ENCODE results near the gene HEG1.

The HEG1 gene

DNA sequence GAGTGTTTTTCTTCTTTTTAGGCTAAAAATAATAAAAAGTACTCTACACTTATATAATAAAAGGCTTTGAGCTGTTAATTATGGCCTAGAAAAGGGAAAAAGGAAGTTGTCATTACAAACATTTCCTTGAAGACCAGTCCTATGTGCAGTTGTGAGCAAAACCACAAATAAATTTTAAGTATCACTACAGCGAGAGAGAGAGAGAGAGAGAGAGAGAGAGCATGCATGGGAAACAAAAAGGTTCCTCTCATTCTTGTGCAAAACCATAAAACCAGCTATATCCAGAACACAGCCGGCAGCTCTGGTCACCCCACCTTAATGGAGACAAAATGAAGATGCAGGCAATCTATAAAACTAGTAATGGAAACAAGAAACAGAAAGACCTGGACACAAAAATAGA lies 33.6 kb downstream of the HEG1 start:
- Histone ChIP-seq H4K20me1 (ENCODE audit: insufficient read depth, low read length) (no peaks in the 10 kb centered on the region), H3K27me3 (replicated peaks; ENCODE audit: insufficient read depth, low read length) (no peaks in the 10 kb centered on the region), H3K9ac (ENCODE audit: low read length) (no peak overlapping the region), H3K79me2 (ENCODE audit: low read length) (no peaks in the 10 kb centered on the region), H3K4me3 (ENCODE audit: low read length) (no peak overlapping the region), H3K27ac (ENCODE audit: low read length) (no peak overlapping the region), H3K9me3 (replicated peaks; ENCODE audit: insufficient read depth, low read length) (no peaks in the 10 kb centered on the region), H3F3A (ENCODE audit: insufficient read depth, low read length) (no peaks in the 10 kb centered on the region), H3K36me3 (replicated peaks; ENCODE audit: insufficient read depth, low read length) (no peaks in the 10 kb centered on the region), H3K4me2 (ENCODE audit: low read depth, low read length) (no peak overlapping the region), H3K9me2 (replicated peaks; ENCODE audit: insufficient read depth, low read length) (no peaks in the 10 kb centered on the region), H2AFZ (ENCODE audit: low read length) (no peak overlapping the region), H3K4me1 (ENCODE audit: low read length) (no peaks in the 10 kb centered on the region)
- TF ChIP-seq CTCF (IDR thresholded peaks at IDR 0.05; ENCODE audit: low read length) (no peak), EZH2 (optimal IDR thresholded peaks at IDR 0.05; ENCODE audit: low read depth, low read length) (no peak), EZH2phosphoT487 (IDR thresholded peaks at IDR 0.05; ENCODE audit: low read length) (no peak)
- DNase-seq: no peak

DNA sequence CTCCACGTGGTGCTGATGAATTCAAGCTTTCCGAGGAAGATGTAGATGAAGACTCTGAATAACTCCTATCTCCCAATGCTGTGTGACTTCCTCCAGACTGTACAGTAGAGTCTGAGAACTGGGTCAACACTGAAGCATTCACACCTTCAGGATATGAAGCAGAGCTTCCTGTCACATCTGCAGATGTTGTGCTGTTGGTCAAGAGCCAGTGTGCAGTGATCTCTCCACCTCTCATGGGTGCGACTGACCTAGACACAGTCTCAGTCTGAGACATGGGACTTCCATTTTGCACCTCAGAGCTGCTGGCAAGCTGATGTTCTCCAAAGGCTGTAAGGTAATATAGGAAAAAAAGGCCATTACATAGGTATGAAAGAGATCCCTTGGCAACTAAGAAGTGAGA lies 36.5 kb downstream of the HEG1 start:
- Histone ChIP-seq H3F3A (ENCODE audit: insufficient read depth, low read length) (no peaks in the 10 kb centered on the region), H3K9me3 (replicated peaks; ENCODE audit: insufficient read depth, low read length) (no peaks in the 10 kb centered on the region), H3K4me2 (ENCODE audit: low read depth, low read length) (no peak overlapping the region), H3K36me3 (replicated peaks; ENCODE audit: insufficient read depth, low read length) (no peaks in the 10 kb centered on the region), H3K9ac (ENCODE audit: low read length) (no peak overlapping the region), H2AFZ (ENCODE audit: low read length) (no peak overlapping the region), H4K20me1 (ENCODE audit: insufficient read depth, low read length) (no peaks in the 10 kb centered on the region), H3K27me3 (replicated peaks; ENCODE audit: insufficient read depth, low read length) (no peaks in the 10 kb centered on the region), H3K79me2 (ENCODE audit: low read length) (no peaks in the 10 kb centered on the region), H3K27ac (ENCODE audit: low read length) (no peak overlapping the region), H3K4me3 (ENCODE audit: low read length) (no peak overlapping the region), H3K4me1 (ENCODE audit: low read length) (no peaks in the 10 kb centered on the region), H3K9me2 (replicated peaks; ENCODE audit: insufficient read depth, low read length) (no peaks in the 10 kb centered on the region)
- DNase-seq: no peak
- TF ChIP-seq EZH2phosphoT487 (IDR thresholded peaks at IDR 0.05; ENCODE audit: low read length) (no peak), CTCF (IDR thresholded peaks at IDR 0.05; ENCODE audit: low read length) (no peak), EZH2 (optimal IDR thresholded peaks at IDR 0.05; ENCODE audit: low read depth, low read length) (no peak)

GRCh38 chr3:125017406-125017805 lies 38.4 kb downstream of the HEG1 start:
- TF ChIP-seq EZH2 (optimal IDR thresholded peaks at IDR 0.05; ENCODE audit: low read depth, low read length) (no peak), CTCF (IDR thresholded peaks at IDR 0.05; ENCODE audit: low read length) (no peak), EZH2phosphoT487 (IDR thresholded peaks at IDR 0.05; ENCODE audit: low read length) (no peak)
- Histone ChIP-seq H3K27ac (ENCODE audit: low read length) (no peak overlapping the region), H3F3A (ENCODE audit: insufficient read depth, low read length) (no peaks in the 10 kb centered on the region), H3K4me3 (ENCODE audit: low read length) (no peak overlapping the region), H3K36me3 (replicated peaks; ENCODE audit: insufficient read depth, low read length) (no peaks in the 10 kb centered on the region), H3K27me3 (replicated peaks; ENCODE audit: insufficient read depth, low read length) (no peaks in the 10 kb centered on the region), H3K4me1 (ENCODE audit: low read length) (no peaks in the 10 kb centered on the region), H3K9ac (ENCODE audit: low read length) (no peak overlapping the region), H3K79me2 (ENCODE audit: low read length) (no peaks in the 10 kb centered on the region), H3K9me2 (replicated peaks; ENCODE audit: insufficient read depth, low read length) (no peaks in the 10 kb centered on the region), H3K4me2 (ENCODE audit: low read depth, low read length) (no peak overlapping the region), H2AFZ (ENCODE audit: low read length) (no peak overlapping the region), H4K20me1 (ENCODE audit: insufficient read depth, low read length) (no peaks in the 10 kb centered on the region), H3K9me3 (replicated peaks; ENCODE audit: insufficient read depth, low read length) (no peaks in the 10 kb centered on the region)
- no peak for DNase-seq
